ENCODE results near the gene SGPP1.
"Not testable (repeated sequence)": the region's sequence is repeated elsewhere in the genome, so short reads cannot be mapped to it uniquely, and the experiment has no call there.

The SGPP1 gene

DNA sequence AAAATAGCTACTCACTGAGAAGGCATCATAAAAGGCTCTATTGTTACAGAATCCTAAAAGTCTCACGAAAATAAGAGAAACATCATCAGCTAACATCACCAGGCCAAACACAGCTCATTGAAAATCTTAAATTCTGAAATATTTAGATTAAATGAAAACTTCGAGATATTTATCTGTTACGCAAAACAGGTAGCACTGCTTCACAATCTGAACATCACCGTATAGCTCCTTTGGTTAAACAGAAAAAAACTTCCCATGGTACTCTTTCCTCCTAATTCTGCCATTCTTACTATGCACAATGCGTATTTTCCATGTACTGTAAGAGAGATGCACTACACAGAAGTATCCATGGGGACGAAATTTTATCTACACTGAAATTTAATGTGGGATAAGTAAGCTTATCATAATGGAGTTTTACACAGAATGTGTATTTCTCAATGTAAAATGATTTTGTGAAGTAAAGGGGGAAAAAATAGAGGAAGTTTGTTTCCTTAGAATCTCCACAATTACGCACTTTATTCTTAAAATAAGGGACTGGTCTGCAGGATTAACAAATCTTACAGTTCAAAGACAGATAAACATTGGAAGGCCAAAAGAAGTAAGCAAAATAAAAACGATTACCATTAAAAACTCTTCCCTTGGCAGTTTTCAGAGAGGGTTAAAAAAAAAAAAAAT, 1.9 kb downstream of the SGPP1 start:
- peak; percentile 8 for FAIRE-seq

DNA sequence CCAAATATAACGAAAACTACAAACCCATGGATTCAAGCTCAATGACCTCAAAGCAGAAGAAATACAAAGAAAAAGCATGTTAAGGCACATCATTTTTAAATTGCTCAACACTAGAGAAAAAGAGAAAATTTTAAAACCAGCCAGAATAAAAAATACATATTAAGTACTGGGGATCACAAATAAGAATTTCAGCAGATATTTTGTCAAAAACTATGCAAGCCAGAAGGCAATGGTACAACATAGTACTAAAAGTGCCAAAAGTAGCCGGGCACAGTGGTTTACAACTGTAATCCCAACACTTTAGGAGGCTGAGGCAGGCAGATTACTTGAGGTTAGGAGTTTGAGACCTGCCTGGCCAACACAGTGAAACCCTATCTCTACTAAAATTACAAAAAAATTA, 10.2 kb downstream of the SGPP1 start:
- no peak for FAIRE-seq

DNA sequence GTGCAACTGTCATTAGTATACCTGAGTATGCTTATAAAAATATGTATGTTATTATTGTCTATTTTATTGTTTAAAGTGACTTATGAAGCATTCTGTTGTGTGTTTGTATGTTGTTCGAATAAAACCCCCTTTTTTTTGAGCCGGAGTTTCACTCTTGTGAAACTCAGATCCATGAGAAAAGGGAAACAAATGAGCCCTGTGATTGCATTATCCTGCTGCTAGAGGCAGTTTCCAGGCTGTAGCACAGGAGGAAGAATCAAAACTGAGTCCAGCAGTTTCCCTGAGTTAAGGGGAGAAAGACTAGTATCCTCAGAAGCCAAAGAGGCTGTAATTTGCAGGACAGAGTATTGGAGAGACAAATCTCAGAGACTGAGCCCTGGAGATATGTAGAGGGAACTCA, 12.5 kb downstream of the SGPP1 start:
- no peak for FAIRE-seq

DNA sequence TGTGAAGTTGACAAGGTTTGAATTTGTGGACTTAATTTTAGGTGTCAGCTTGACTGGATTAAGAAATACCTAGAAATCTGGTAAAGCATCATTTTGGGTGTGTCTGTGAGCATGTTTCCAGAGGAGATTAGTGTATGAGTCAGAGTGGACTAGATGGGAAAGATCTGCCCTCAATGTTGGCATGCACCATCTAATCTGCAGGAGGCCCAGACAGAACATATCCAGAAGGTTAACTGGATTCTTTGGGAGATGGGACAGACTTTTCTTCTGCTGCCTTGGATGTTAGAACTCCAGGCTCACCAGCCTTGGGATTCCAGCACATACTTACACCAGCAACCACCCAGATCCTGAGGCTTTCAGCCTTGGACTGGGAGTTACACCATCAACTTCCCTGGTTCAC, 14.1 kb downstream of the SGPP1 start:
- FAIRE-seq: no peak

DNA sequence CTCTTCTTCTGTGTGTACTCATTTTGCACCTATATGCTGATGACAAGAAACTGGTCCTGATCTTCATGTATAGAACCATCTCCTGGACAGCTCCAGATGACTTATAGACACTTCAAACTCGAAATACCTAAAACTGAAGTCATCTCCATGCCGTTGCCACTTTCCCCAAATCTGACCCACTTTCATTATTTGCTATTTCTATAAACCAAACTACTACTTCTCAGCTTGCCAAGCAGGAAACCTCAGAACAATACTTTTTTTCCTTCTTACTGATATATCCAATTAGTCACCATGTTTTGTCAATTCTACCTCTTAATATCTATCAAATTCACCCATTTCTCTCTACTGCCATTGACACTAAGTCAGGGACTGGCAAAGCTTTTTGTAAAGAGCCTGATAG, 14.8 kb downstream of the SGPP1 start:
- FAIRE-seq: no peak

DNA sequence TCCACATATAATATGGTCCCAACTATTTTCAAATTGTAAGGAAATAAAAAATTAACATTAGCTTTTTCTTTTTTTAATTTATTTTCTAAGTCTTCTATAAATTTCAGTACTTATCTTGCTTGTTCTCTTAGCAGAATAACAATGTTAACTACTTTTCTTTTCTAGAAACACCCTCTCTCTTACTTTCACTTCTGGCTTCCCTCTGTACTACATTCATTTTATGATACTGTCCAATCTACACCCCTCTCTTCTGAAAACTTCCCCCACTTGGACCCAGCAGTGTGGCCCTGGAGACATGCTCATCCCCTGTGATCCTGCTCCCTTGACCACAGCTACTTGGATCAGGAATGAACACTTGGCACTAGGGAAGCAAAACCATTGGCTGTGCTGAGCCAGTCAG, 15.7 kb downstream of the SGPP1 start:
- no peak for FAIRE-seq

DNA sequence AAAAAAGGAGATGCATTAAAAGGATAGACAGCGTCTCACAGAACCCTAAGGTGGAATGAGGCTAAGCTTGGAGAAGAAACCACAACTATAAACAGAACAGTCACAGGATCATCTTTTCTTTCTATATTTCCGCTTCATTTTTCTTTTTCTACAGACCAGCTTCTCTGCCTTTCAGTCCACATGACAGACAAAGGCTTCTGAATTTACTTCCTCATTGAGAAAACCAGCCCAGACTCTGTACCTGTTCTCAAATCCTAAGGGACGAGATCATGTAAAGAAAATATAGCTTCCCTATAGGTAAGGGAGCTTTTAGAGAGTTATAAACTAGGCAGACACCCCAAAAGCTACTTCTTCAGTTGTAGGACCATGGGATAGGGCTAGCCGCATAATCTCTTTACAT, 17.4 kb downstream of the SGPP1 start:
- no peak for FAIRE-seq

DNA sequence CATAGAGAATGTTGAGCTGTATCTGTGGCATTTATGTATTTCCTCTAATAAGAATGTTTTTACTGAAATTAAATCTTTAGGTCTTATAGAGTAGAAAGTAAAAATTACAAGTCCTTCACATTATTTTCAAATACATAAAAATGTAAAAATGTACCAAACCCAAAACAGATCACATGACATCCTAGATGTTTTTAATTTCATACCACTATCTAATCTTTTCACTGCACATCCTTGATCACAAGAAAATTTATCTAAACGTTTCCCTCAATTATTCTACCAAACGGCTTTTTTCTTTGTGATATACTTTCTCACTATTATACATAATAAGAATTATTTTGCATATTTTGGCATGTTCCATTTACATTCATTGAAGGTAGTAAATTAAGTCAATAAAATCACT, 18.3 kb downstream of the SGPP1 start:
- FAIRE-seq: peak; percentile 74

DNA sequence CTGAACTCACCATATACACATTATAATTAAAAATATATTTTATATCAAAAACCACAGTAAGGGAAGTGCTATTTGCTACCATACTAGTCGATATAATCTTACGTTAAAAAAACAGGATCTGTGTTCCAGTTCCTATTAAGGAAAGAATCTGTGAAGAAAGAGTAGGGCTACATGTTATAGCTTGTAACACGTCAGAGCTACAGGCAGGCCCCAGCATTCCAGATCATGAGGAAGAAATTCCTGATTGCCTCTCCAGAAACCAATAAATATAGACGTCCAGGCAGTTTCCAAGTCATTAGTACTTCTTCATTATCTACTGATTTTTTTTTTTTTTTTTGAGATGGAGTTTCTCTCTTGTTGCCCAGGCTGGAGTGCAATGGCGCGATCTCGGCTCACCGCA, 20.6 kb downstream of the SGPP1 start:
- peak; percentile 63 for FAIRE-seq

DNA sequence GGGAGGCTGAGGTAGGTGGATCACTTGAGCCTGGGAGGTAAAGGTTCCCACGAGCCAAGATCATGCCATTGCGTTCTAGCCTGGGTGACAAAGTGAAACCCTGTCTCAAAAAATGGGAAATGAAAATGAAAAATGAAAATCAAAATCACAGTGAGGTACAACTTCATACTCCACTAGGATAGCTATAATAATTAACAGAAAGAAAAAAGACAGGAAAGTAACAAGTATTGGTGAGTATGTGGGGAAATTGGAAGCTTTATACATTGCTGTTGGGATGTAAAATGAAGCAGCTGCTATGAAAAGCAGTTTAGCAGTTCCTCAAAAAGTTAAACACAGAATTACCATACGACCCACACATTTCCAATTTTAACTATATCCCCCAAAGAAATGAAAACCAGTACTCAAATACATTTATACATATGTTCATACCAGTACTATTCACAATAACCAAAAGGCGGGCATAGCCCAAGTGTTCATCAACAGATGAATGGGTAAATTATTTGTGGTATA, 22.2 kb downstream of the SGPP1 start:
- FAIRE-seq: no peak

DNA sequence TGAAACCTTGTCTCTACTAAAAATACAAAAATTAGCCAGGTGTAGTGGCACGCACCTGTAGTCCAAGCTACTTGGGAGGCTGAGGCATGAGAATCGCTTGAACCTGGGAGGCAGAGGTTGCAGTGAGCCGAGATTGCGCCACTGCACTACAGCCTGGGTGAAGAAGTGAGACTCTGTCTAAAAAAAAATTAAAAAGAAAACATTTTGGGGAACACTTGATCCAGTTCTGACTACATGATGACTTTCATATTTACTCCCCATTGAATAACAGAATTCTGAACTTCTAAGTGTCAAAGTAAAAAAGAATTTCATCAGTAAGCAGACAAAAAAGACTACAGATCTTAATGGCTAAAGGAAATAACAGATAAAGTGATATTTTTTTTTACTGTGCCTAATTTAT, 25.3 kb downstream of the SGPP1 start:
- FAIRE-seq: not testable (repeated sequence)

DNA sequence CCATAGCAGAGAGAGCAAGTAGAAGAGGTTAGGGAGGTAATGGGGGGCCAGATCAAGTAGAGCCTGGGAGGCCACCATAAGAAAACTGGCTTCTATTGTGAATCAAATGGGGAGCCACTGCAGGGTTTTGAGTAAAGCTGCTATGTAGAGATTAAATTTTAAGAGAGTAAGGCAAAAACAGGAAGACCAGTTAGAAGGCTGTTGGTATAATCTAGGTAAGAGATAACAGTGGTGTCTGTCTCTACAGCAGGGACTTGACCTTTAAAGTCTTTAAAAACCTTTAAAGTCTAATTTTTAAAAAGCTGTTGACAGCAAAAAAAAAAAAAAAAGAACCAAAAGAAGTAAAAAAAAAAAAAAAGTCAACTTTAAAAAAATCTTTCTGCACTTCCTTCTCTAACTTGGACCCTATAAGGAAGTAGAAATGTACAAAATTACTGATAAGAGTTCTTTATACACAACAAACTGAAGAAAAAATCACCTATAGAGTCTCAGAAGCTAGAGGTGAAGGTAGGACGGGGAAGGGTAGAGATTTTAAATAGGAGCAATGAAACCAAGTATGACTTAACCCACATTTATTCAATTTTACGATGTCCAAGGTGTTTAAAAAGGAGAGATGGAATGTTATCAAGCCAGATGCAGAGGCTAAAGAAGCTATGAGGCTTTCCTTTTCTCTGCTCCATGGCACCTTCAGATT, 26.1 kb downstream of the SGPP1 start:
- FAIRE-seq: no peak

DNA sequence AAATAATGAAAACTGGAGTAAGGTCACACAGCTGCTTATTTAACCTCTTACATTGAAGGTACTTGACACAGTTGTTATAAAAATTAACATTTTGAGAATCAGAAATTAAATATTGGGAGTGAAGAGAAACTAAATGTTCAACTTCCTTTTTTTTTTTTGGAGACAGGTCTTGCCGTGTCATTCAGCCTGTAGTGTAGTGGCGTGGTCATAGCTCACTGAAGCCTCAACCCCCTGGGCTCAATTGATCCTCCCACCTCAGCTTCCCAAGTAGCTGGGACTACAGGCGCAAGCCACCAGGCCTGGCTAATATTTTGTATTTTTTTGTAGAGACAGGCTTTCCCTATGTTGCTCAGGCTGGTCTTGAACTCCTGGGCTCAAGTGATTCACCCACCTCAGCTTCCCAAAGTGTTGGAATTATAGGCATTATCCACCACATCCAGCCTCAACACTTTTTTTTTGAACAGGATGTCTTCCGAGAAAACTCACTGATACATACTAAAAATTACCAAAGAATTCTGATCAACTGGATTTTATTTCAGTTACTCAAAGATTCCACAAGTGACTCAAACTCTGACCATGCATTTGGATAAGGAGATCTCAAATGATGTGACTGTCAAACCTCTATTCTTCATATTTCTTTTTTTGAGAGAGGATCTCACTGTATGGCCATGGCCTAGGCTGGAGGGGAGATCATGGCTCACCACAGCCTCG, 35.4 kb downstream of the SGPP1 start:
- FAIRE-seq: no peak

DNA sequence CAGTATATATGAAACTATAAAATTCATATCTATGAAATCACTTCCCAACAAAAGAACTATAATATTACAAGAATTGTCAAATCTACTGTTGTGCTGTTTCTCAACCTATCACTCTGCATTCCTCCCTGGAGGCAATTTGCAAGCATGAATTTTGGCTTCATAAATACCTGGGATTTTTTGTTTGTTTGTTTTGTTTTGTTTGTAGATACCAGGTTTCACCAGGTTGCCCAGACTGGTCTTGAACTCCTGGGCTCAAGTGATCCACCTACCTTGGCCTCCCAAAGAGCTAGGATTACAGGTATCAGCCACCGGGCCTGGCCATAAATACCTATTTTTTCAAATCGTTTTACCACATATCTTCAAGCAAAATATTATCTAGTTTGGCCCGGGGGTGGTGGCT, 38.7 kb downstream of the SGPP1 start:
- no peak for FAIRE-seq

DNA sequence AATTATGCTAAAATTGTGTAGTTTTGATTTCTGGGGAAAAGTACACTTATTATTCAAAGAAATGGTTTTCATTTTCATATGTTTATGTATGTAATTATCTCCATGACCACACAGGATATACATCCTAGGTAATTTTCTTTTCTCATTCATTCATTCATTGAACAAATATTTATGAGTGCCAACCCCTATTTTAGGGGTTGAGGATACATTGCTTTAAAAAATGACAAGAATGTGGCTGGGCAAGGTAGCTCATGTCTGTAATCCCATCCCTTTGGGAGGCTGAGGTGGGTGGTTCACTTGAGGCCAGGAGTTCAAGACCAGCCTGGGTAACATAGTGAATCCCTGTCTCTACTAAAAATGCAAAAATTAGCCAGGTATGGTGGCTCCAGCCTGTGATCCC, 40.9 kb downstream of the SGPP1 start:
- FAIRE-seq: no peak

DNA sequence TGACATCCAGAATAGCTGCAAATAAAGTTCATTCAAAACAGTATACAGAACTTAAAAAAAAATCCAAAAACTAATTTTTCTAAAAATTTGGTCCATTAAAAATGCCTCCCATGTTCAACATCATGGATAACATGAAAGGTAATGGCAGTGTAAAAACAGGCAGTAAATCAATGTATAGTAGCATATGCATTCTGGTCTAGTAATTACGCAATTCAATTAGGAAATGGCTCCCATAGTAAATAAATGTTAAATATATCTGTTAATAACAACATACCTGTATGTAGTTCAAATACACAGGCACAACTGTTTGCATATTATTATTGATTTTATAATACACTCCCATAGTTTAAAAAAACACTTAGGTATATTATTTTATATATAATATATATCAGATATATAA, 42.5 kb downstream of the SGPP1 start:
- FAIRE-seq: peak; percentile 85

DNA sequence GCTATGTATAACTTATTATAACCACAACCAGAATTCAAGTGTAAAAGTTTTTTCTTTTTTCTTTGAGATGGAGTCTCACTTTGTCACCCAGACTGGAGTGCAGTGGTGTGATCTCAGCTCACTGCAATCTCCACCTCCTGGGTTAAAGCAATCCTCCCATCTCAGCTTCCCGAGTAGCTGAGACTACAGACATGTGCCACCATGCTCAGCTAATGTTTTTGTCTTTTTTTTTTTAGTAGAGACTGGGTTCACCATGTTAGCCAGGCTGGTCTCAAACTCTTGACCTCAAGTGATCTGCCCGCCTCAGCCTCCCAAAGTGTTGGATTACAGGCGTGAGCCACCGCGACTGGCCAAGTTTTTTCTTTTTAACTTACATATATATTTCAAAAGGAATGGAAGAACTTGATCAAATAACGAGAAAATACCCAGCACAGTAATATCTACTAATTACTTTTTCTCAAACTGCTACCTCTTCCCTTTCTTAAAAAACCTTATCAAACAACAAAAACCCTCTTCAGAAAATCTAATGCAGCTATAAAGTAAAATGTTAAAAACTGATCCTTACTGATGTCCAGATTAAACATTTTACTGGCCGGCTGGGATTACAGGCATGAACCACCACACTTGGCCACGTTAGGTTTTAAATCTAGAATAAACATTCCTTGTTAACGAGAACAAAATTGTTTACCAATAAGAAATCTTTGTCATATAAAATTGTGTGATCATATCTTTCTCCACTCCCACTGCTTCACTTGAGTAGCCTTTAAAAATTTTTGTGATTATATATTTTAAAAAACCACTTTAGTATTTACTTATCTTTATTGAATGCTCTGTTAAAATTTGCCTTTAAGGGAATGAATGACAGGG, 44.9 kb downstream of the SGPP1 start:
- peak; percentile 36 for FAIRE-seq

DNA sequence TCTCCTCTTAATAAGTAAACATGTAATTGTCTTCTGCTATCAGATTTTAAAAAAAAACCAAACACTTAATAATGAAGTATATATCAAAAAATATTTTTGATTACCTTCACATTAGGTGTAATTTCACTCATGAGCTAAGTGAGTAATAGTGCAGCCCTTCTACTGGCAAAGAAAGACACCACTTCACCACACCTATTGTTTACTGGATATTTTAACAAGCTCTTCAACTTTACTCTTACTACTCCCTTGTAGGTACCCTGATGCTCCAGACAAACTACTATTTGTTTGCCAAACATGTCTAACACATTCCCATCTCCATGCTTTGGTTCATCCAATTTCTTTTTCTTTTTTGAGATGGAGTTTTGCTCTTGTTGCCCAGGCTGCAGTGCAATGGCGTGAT, 49.3 kb downstream of the SGPP1 start:
- no peak for FAIRE-seq

DNA sequence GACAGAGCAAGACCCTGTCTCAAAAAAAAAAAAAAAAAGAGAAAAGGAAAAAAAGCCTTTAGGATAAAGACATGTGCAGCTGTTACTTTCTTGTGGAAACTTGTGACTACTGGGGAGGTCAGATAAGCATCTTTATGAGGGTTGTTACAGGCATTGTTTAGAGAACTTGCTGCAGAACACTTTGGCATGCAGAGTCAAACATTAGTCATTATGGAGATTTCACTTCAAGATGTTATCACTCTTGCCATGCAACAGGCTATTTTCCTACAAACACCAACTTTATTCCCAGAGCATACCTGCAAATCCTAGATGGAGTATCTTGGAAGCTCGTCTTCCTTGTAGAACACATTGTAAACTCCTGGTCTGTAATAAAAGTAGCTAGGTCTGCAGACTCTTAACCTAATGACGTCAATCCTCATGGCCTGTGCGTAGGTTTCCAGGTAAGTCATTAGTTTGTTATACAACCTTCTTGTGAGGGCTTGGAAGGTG, 49.9 kb downstream of the SGPP1 start:
- FAIRE-seq: peak; percentile 74

DNA sequence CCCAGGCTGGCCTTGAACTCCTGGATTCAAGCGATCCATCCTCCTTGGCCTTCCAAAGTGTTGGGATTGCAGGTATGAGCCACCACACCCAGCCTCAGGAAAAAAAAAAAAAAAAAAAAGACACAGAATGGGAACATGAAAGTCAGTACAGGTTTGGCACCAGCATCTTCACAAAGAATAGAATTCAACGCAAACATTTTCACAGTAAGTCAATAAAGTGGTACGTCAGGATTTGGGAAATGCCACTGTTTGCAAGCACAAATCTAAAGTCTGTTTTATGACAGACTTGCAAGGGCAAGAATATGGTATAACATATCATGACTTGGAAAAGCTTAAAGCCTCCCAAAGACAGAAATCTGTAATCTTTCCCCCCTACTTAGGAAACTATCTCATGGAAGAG, 51.2 kb downstream of the SGPP1 start:
- FAIRE-seq: no peak

DNA sequence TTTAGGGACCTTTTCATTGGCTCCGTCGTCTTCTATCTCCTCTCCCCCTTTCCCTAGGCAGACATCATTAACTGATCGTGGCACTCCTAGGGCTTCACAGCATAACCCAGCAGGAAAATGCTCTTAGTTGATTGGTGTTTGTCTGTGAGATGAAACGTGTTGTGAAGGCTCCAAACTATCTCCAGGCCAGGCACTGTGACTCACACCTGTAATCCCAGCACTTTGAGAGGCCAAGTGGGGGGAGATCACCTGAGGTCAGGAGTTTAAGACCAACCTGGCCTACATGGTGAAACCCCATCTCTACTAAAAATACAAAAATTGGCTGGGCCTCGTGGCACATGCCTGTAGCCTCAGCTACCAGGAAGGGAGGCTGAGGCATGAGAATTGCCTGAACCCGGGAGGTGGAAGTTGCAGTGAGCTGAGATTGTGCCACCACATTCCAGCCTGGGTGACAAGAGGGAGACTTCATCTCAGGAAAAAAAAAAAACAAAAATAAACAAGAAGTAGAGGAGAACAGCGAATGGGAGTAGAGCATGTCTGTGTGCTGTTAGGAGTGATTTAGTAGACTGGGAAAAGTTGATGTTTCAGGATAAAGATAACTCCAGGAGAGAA, 53.9 kb downstream of the SGPP1 start:
- FAIRE-seq: no peak

DNA sequence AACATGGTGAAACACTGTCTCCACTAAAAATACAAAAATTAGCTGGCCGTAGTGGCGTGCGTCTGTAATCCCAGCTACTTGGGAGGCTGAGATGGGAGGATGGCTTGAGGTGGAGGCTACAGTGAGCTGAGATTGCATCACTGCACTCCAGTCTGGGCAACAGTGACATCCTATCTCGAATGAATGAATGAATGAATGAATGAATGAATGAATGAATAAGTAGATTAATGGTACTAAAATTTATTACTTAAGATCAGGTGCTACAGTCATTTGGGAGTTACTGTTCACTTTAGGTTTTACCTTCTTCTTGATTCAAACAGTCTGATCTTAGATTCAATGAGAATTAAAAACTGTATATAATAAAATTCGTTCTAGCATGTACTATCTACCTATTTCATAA, 54.6 kb downstream of the SGPP1 start:
- no peak for FAIRE-seq
